Stimulated activated CD4-positive, alpha-beta T cell treated with anti-CD3 and anti-CD28 coated beads, TNF-alpha, amount 100 ng/mL, for 48 hours (primary cell): ENCODE measurements around the gene FAM78B.

ENCODE experiments used
- DNase-seq, 3 donors: peaks; one replicate each; pipeline ENCODE4 v3.0.0-alpha.2; 2020; ENCODE audit warnings: low read depth in 3 of 3

The FAM78B gene

DNA sequence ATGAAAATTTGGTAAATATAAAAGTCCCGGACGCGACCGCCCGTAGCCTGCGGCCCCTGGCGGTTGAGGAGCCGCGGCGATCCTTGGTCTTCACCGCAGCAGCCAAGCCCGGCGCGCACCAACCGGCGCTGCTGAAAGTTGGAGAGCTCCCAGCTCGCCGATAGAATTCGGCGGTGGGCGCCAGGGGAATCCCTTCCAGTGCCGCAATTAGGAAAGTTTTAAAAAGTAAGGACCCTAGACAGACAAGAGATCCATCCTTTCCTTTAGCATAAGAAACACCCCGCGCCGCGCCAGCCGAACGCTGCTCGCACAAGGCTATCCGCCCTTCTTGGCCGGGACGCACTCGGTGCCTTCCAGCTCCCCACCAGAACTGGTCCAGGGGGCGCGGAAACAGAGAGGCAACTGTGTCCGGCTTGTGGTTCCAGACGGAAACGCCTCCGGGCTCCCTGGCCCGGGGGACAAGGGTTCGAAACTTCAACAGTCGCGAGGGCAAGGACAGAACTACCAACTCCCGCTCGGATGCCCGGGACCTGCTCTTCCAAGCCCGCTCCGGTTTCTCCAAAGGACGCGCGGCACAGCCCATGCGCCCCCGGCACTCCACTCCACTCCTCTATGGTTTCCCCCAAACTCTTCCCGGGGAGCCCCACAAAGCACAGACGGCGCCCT, 1.7 kb downstream of the FAM78B start:
- DNase-seq = no peak

- no peak for DNase-seq
Observed at GRCh38 chr1:166164646-166164994, 2.2 kb downstream of the FAM78B start.

DNA sequence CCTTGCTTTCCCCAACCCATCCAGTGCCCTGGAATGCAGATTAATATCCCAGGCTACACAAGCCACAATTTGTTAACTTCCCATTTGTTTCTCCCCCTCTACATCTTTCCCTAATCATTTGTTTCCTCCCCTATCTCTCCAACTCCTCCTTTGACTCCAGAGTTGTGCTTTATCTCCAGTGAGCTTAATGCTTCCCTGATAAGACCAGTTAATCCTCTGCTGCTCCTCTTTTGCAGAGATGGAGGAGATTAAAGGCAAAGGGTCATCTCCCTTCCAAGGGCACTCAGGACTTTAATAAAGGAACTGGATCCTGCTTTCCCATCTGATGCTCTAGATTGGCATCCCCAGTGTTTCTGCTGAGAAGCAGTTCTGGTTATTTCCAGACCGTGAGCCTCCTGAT, 7.1 kb downstream of the FAM78B start:
- DNase-seq = no peak

DNA sequence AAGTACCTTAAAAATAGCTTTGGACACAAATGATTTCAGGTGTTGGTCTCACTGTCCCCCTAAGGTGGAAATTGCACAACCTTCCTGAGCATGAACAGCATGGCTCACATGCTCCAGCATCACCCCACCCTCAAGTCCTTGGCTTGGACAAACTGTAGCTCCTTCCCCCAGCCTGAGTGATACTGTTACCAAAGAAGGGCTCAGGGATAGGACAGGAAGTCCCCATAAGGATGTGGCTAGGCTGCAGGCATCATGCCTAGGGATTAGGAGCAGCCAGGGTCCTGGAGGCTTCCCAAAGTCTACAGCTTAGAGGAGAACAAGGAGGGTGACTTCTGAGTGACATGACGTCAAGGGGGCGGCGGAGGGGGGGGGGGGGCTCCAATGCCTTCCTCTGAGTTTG, 10.1 kb downstream of the FAM78B start:
- no peak for DNase-seq

GRCh38 chr1:166155108-166155507, 11.7 kb downstream of the FAM78B start:
- no peak for DNase-seq

DNA sequence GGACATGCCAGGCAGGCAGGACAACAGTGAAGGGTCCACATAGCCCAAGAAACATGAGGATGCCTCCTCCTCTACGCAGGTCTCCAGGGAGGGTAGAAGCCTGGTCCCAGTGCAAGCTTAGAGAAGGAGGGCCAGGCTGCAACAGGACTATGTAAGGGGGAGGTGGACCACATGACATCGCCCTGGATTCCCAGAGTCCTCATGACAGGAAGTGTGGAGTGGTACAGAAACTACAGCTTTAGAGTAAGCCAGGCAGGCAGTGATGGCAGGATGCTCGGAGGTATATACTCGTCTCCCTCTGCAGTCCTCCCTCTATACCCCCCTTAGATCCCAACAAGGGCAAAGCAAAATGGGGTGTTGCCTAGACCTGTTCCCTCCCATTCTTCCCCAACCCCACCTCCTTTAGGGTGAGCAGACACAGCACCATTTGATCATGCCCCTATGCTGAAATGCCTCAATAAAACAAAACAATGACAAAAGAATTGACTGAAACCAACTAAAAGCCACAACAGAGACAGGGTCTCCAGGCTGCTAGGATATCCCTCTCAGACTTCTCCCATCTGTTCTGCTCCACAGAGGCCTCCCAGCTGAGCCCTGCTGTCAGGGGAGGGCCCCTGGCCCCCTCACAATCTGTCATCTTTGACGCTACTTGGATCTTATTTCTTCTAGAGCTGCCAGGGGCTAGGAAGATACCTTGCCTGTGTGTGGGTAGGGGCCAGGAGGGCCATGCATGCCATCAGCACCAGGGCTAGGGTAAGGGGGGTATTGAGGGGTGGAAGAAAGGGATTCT, 13.1 kb downstream of the FAM78B start:
- DNase-seq = no peak

- DNase-seq = no peak
Observed at GRCh38 chr1:166152978-166153377, 13.8 kb downstream of the FAM78B start.

GRCh38 chr1:166151804-166152203, 15.0 kb downstream of the FAM78B start:
- no peak for DNase-seq

- no peak for DNase-seq
Observed at GRCh38 chr1:166145499-166145898, 21.3 kb downstream of the FAM78B start.

GRCh38 chr1:166141969-166142368, 24.8 kb downstream of the FAM78B start:
- DNase-seq = no peak

DNA sequence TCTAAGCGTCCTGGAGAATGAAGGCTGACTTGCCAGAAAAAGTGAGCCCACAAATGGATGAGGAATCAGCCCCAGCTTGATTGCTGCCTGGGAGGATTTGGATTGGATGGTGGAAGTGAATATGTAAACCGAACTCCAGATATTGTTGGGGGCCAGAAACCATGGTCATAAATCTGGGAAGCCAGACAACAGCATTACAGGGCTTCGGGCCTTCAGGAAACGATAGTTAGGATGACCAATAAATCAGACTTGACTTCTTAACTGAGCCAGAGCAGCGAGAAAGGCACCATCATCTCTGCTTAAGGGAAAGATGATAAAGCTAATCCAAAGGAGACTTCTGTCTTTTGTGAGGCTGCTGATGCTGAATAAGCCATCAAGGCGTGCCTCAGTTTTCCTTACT, 26.6 kb downstream of the FAM78B start:
- no peak for DNase-seq

DNA sequence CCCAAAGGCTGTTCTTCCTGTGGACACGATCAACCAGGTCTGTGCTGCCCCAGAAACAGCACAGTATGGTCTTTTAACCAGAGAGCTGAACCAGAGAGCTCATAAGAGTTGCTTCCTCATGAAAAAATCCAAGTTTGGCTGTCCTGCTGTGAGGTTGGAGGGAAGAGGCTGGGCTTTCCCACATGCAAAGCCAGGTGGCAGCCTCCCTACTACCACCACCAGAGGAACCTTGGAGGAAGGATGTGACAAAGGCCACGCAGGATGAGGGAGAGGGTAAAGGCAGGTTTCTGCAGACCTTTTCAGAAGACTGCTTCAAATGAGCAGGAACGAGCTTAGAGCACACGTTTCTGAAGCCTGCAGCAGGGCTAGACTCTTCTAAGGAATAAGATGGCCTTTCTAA, 27.1 kb downstream of the FAM78B start:
- DNase-seq = no peak

GRCh38 chr1:166136699-166137401, 30.0 kb downstream of the FAM78B start:
- DNase-seq = no peak

DNA sequence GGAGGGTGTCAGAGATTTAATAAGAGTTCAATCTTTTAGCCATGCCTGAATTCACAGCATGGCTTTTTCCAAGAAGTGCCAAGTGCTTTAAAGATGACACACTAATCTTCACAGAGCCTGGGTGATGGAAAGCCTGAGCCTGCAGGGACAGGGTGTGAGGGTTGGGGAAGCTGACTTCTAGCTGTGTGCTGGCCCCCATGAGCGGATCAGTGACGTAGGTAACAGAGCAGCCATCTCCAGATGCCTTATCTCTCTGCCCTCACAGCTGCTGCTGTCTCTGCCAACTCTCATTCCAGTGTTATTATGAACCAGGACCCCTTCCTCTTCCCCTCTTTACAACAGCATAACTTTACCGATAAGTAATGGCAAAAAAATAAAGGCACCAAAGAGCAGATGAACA, 30.6 kb downstream of the FAM78B start:
- DNase-seq = no peak

DNA sequence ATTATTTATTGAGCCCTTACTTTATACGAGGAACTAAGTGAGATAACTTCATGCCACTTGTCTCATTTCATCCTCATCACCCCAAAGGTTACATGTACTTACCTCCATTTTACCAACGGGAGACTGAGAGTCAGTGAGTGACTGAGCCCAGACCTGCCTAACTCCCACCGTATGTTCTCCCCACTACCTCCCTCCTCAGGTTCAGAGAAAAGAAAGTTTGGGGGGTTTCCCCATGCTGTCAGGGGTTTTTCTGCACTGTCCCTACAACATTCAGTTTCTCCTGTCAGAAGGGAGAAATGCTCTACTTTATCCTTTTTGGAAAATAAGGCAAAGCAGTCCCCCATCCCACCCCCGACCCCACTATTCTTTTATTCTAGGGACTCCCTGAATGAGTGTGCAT, 32.9 kb downstream of the FAM78B start:
- DNase-seq = no peak

DNA sequence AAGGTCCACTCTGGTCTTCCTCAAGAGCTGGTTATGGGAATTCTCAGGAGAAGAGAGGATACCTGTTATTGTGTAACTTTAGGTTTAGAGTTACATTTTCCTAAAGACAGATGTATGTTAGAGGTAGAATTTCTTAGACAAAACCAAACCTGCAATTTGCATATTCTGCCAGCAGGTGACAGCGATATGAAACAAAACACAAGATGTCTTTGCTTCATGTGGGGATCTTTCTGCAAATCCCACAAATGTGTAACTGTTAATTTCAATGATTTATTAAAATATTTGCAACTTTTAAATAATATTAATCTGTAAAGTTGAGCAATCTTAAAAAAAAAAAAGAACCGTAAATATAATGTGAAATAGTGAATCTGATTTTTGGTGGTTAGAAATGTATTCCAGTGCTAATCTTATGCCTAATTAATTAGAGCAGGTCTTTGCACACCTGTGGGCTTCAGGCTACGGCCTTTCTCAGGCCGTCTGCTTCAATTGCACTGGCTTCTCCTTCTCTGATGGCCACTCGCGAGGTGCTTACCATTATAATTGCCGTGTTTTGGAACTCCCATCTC, 33.4 kb downstream of the FAM78B start:
- DNase-seq = peak in 1 of 3 donors; percentile 2

GRCh38 chr1:166132496-166132895, 34.3 kb downstream of the FAM78B start:
- DNase-seq = no peak

DNA sequence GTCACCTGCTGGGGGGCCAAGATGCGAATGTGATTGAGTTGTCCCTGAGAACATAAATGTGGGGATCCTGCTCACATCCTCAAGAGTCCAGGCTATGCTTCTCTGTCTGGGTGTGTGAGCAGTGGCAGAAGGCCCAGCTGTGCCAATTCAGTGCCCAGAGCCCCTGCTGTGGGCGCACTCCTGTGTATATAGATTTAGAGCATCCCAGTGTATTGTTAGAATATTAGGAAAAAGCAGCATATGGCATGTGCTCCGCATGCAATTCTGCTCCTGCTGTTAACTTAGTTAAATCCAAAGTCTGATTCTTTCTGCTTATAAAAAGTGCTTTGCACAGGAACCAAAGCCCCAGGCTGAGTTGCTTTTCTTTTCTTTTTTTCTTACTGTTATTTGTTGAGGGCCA, 37.8 kb downstream of the FAM78B start:
- DNase-seq = no peak

GRCh38 chr1:166128195-166128594, 38.6 kb downstream of the FAM78B start:
- no peak for DNase-seq

DNA sequence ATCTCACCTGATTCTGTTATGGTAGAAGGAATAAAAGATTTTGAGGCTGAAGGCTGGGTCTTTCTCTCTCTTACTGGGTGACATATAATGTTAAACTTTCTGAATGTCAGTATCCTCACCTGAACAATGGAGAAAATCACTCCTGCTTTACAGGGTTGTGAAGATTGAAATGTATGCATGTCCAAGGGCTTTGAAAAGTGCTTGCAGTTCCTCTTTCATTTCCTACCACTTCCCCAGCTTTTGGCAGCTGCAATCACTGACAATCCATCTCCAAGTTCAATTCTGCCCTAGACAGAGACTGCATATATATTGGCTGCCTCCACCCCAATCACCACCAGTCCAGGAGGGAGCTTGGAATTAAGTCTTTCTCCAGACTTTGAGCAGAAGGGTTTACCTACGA, 39.8 kb downstream of the FAM78B start:
- DNase-seq = no peak

- DNase-seq = no peak
Observed at GRCh38 chr1:166122873-166123466, 43.8 kb downstream of the FAM78B start.

- no peak for DNase-seq
Observed at GRCh38 chr1:166121010-166121409, 45.8 kb downstream of the FAM78B start.
